ENCODE measurements around the gene ADGRL1.

ADGRL1 gene

DNA sequence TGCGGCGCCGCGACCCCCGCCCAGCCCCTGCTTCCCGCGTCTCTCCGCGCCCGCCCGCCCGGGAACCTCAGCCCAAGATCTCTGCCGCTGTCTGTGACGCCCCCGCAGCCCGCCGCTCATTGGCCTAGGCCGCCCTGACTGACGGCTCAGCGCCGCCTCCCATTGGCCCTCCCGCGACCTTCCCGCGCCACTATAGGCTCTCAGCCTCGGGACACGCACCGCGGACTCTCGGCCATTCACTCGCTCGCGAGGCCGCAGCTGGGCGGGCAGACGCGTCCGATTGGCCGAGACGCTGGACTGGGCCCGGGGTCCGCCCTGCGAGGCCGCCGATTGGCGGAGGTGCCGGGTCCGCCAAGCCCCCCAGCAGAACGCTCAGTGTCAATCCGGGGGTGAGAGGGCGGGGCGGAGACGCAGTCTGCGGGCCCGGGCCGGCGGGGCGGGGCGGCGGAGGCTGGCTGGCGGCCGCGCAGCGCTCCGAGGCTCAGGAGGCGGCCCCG is 88.3 kb downstream of the ADGRL1 start, which contains the start of gene PRKACA:
PRKACA (minus strand) TSS at position 95 of the 497 bp plus-strand sequence. CDS start 215 bp downstream, outside the sequence.
- TF ChIP-seq CTCF (IDR thresholded peaks at IDR 0.05; ENCODE audit: low read depth, low read length, missing control alignments), result no peak
- DNase-seq (ENCODE audit: low read depth), result peak; percentile 98
- in situ Hi-C loops (cut with HindIII; ENCODE audit: low sequenced_read_pairs), result no loop called here
- H3K4me3 ChIP-seq (ENCODE audit: low read depth, low read length), result peak within 1 kb of the TSS; percentile 88

DNA sequence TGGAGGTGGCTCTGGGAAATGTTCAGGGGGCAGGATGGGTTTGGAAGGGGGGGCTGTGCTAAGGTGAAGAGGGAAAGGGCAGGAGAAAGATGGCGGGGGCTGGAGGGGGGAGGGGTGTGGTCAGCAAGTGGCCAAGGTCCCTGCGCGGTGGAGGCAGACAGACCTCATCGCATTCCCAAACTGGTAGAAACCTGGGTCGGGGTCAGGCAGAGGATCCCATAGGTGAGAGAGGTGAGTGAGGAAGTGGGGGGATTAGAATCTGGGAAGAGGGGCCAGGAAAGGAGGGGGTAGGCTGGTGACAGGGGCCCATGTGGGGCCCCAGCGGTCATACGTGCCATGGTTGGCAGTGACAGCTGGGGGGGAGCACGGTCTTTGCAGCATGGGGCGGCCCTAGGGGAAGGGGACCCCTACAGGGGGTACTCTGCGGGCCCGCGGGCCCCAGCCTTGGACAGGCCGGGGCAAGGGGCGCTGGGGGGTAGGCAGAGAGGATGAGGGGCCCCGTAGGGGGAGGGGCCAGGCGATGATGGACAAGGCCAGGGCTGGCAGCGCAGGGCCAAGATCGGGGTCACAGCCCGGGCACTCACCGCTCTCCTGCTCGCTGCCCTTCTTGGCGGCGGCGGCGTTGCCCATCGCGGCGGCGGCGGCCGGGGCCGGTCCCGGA is 88.9 kb downstream of the ADGRL1 start:
- no peak for DNase-seq (ENCODE audit: low read depth)
- peak overlapping the region; percentile 88 for H3K4me3 ChIP-seq (ENCODE audit: low read depth, low read length)
- in situ Hi-C loops (cut with HindIII; ENCODE audit: low sequenced_read_pairs), result no loop called here
- TF ChIP-seq CTCF (IDR thresholded peaks at IDR 0.05; ENCODE audit: low read depth, low read length, missing control alignments), result no peak

- no peak for DNase-seq (ENCODE audit: low read depth)
Measured at GRCh38 chr19:14116525-14116917, 89.4 kb downstream of the ADGRL1 start.

GRCh38 chr19:14115756-14116155 is 90.2 kb downstream of the ADGRL1 start:
- in situ Hi-C loops (cut with HindIII; ENCODE audit: low sequenced_read_pairs), result no loop called here
- TF ChIP-seq CTCF (IDR thresholded peaks at IDR 0.05; ENCODE audit: low read depth, low read length, missing control alignments), result no peak
- peak overlapping the region; percentile 88 for H3K4me3 ChIP-seq (ENCODE audit: low read depth, low read length)
- DNase-seq (ENCODE audit: low read depth), result no peak

More at GRCh38 chr19:14116525-14116917, 89.4 kb downstream of the ADGRL1 start:
- in situ Hi-C loops (cut with HindIII; ENCODE audit: low sequenced_read_pairs), result no loop called here
- H3K4me3 ChIP-seq (ENCODE audit: low read depth, low read length), result peak overlapping the region; percentile 88
- no peak for TF ChIP-seq CTCF (IDR thresholded peaks at IDR 0.05; ENCODE audit: low read depth, low read length, missing control alignments)

DNA sequence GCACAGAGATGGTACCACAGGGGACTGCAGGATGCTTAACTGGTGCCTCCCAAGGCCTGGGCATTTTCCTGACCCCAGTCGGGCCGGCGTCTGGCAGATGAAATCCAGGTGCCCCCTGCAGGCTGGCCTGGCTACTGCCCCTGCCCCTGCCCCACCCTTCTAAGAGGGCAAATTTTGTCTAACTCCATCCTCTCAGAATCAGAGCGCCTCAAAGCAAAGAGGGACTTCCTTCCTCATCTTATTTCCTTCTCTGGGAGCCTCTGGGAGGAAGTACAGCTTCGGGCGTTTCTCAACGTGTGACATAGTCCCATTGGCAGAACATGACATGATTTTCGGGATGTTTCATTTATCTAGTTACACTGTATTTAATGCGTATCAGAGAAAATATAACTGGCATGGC is 91.1 kb downstream of the ADGRL1 start:
- H3K4me3 ChIP-seq (ENCODE audit: low read depth, low read length), result no peak overlapping the region
- in situ Hi-C loops (cut with HindIII; ENCODE audit: low sequenced_read_pairs), result no loop called here
- no peak for DNase-seq (ENCODE audit: low read depth)
- TF ChIP-seq CTCF (IDR thresholded peaks at IDR 0.05; ENCODE audit: low read depth, low read length, missing control alignments), result peak; percentile 47

DNA sequence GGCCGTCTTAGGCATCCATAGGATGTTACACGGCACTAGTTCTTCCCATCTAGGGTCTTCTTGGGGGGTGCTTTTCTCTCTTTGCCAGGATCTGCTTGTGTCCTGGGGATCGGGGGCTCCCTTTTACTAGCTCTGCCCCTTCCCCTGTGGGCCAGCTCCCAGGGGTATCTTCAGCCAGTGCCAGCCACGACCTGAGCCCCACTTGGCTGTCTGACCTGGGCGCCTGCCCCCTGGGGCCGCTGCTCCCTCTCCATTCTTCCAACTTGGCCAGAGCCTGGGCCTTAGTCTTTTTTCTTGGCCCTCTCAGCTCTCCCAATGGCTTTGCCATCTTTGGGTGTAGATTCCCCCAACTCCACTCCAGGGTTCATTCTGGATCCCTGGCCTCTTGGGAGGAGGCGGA is 91.5 kb downstream of the ADGRL1 start:
- in situ Hi-C loops (cut with HindIII; ENCODE audit: low sequenced_read_pairs), result no loop called here
- no peak overlapping the region for H3K4me3 ChIP-seq (ENCODE audit: low read depth, low read length)
- TF ChIP-seq CTCF (IDR thresholded peaks at IDR 0.05; ENCODE audit: low read depth, low read length, missing control alignments), result no peak
- DNase-seq (ENCODE audit: low read depth), result no peak
